Type B pancreatic cell (in vitro differentiated cells): Measurements from ENCODE around the gene ALDH7A1. TPM values are rescaled to one million over a fixed set of nuclear protein-coding genes. Genes with fewer than 3 reads are reported as not detected.

Source experiments
- DNase-seq: peaks from one replicate; pipeline ENCODE4 v3.0.0; 2021; ENCODE audit warnings: mixed read lengths; ENCODE audit not compliant: unreplicated experiment; ENCODE audit errors: extremely low spot score
- H3K27ac Mint-ChIP-seq: 2 replicates; pipeline ENCODE4 v1.8.0; 2021; ENCODE audit warnings: mild to moderate bottlenecking, mixed read lengths
- H3K27me3 Mint-ChIP-seq: 2 replicates; pipeline ENCODE4 v1.8.0; 2021; ENCODE audit warnings: mixed read lengths
- H3K36me3 Mint-ChIP-seq: 2 replicates; pipeline ENCODE4 v1.8.0; 2021; ENCODE audit warnings: mixed read lengths
- H3K4me1 Mint-ChIP-seq: one replicate; pipeline ENCODE4 v1.8.0; 2021; ENCODE audit warnings: mixed read lengths; ENCODE audit not compliant: unreplicated experiment
- H3K4me3 Mint-ChIP-seq: 2 replicates; pipeline ENCODE4 v1.8.0; 2021; ENCODE audit warnings: mild to moderate bottlenecking, mixed read lengths
- H3K9me3 Mint-ChIP-seq: 2 replicates; pipeline ENCODE4 v1.8.0; 2021; ENCODE audit warnings: mixed read lengths
- CTCF ChIP-seq: fragments of 200-600 bp; sonication (generic); conservative IDR thresholded peaks from 2 replicates; pipeline ENCODE4 v1.5.0; 2021; ENCODE audit warnings: antibody characterized with exemption, mild to moderate bottlenecking
- long read RNA-seq: library from polyadenylated mRNA; unstranded; transcript quantifications from one replicate; pipeline ENCODE4 v2.0.0, GENCODE V29; 2020
- total RNA-seq: library from RNA; stranded (reverse); gene quantifications from 2 replicates; pipeline ENCODE4 v1.2.1, GENCODE V29; 2021; ENCODE audit warnings: low replicate concordance

Gene ALDH7A1
- total RNA-seq = 60.9 and 119 TPM in 2 replicates
- long read RNA-seq, full-length matches to known transcripts = 266 of 279 reads
- long read RNA-seq, partial matches to known transcripts = 6 of 279 reads
- long read RNA-seq, other reads (novel, unspliced or antisense) = 7 of 279 reads

GRCh38 chr5:126594748-126595485 is at the start of gene ALDH7A1:
Gene ALDH7A1, minus strand, starts transcription at chr5:126595219. Its CDS starts 21 bp downstream, at chr5:126595198.
- H3K27me3 Mint-ChIP-seq = no peaks in the 10 kb centered on the region
- peaks cover 19% of the 10 kb centered on the region for H3K4me1 Mint-ChIP-seq
- peaks cover 4% of the 10 kb centered on the region for H3K36me3 Mint-ChIP-seq
- H3K27ac Mint-ChIP-seq = peak within 1 kb of the TSS; percentile 89
- H3K4me3 Mint-ChIP-seq = peak within 1 kb of the TSS; percentile 92
- peaks cover 7% of the 10 kb centered on the region for H3K9me3 Mint-ChIP-seq
- TF ChIP-seq CTCF = peak; percentile 67
- peak; percentile 93 for DNase-seq

GRCh38 chr5:126641387-126641786 is 46.4 kb upstream of the ALDH7A1 start:
- Mint-ChIP-seq H3K36me3 (no peaks in the 10 kb centered on the region), H3K9me3 (peaks cover 7% of the 10 kb centered on the region), H3K4me3 (no peak overlapping the region), H3K27me3 (no peaks in the 10 kb centered on the region), H3K4me1 (no peaks in the 10 kb centered on the region), H3K27ac (no peak overlapping the region)
- no peak for DNase-seq
- TF ChIP-seq CTCF = no peak

GRCh38 chr5:126640866-126641265 is 45.8 kb upstream of the ALDH7A1 start:
- H3K27ac Mint-ChIP-seq = no peak overlapping the region
- H3K27me3 Mint-ChIP-seq = no peaks in the 10 kb centered on the region
- no peak overlapping the region for H3K4me3 Mint-ChIP-seq
- H3K9me3 Mint-ChIP-seq = peaks cover 7% of the 10 kb centered on the region
- no peak for TF ChIP-seq CTCF
- no peaks in the 10 kb centered on the region for H3K36me3 Mint-ChIP-seq
- no peak for DNase-seq
- no peaks in the 10 kb centered on the region for H3K4me1 Mint-ChIP-seq

- H3K9me3 Mint-ChIP-seq = no peaks in the 10 kb centered on the region
- DNase-seq = no peak
- no peak for TF ChIP-seq CTCF
- H3K27me3 Mint-ChIP-seq = no peaks in the 10 kb centered on the region
- no peak overlapping the region for H3K4me3 Mint-ChIP-seq
- no peaks in the 10 kb centered on the region for H3K36me3 Mint-ChIP-seq
- H3K4me1 Mint-ChIP-seq = no peaks in the 10 kb centered on the region
- H3K27ac Mint-ChIP-seq = no peak overlapping the region
These were observed 41.9 kb upstream of the ALDH7A1 start for GRCh38 chr5:126636956-126637355.

GRCh38 chr5:126635585-126635984 is 40.6 kb upstream of the ALDH7A1 start:
- no peaks in the 10 kb centered on the region for H3K36me3 Mint-ChIP-seq
- TF ChIP-seq CTCF = no peak
- no peak overlapping the region for H3K27ac Mint-ChIP-seq
- H3K4me1 Mint-ChIP-seq = no peaks in the 10 kb centered on the region
- DNase-seq = no peak
- no peaks in the 10 kb centered on the region for H3K9me3 Mint-ChIP-seq
- H3K27me3 Mint-ChIP-seq = no peaks in the 10 kb centered on the region
- H3K4me3 Mint-ChIP-seq = no peak overlapping the region
